ENCODE measurements around the gene FRMD4A. TPM values are rescaled to one million over a fixed set of nuclear protein-coding genes. Genes with fewer than 3 reads are reported as not detected.

The FRMD4A gene
- total RNA-seq, 4 donors from 2014 or later, result 5.6 to 34.1 (median 19.4) TPM

DNA sequence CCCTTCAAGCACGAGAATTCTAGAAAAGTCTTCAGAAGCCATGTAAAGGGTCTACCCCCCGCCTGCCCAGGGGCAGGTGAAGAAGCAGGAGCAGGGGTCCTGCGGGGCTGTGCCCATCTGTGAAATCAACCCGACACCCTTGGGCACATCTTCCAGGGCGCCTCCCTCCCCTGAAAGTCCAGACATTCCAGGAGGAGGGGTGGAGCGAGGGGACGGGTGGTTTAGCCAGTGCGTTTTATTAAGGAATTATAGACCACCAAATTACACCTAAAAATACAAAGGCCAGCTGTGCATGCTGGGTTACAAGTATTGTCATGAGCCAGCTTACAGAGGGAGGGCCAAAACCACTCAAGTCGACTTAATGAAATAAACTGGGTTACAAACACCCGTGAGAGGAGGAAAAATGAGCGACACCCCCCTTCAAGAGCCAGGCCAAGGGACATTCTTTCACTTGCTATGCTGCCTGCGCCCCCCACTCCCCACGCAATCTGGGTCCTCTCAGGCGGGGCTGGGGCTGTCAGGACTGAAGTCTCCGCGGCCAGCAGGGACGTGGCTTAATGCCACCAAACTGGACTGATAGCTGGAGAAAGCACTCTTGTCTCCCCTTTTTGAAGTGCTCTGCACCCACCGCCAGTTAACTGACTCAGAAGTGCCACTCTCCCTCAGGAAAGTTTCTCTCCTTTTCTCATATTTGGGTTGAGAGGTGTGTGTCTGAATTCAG lies 360.3 kb downstream of the FRMD4A start:
- intact Hi-C loops (cut with DNase I; ENCODE audit: low total_unique reads), result no loop called here
- no peak overlapping the region for H3K27ac ChIP-seq

GRCh38 chr10:13969792-13970140 lies 361.0 kb downstream of the FRMD4A start:
- TF ChIP-seq, protein P1, sequence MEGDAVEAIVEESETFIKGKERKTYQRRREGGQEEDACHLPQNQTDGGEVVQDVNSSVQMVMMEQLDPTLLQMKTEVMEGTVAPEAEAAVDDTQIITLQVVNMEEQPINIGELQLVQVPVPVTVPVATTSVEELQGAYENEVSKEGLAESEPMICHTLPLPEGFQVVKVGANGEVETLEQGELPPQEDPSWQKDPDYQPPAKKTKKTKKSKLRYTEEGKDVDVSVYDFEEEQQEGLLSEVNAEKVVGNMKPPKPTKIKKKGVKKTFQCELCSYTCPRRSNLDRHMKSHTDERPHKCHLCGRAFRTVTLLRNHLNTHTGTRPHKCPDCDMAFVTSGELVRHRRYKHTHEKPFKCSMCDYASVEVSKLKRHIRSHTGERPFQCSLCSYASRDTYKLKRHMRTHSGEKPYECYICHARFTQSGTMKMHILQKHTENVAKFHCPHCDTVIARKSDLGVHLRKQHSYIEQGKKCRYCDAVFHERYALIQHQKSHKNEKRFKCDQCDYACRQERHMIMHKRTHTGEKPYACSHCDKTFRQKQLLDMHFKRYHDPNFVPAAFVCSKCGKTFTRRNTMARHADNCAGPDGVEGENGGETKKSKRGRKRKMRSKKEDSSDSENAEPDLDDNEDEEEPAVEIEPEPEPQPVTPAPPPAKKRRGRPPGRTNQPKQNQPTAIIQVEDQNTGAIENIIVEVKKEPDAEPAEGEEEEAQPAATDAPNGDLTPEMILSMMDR (IDR thresholded peaks at IDR 0.05), result no peak
- no peak for TF ChIP-seq POLR2A (IDR thresholded peaks at IDR 0.05)
- H3K4me1 ChIP-seq, result no peaks in the 10 kb centered on the region
- H3K27ac ChIP-seq, result no peak overlapping the region
- no peak overlapping the region for H3K4me3 ChIP-seq
- no peaks in the 10 kb centered on the region for H3K27me3 ChIP-seq
- no peaks in the 10 kb centered on the region for H3K9me3 ChIP-seq
- DNase-seq, result no peak
- intact Hi-C loops (cut with DNase I; ENCODE audit: low total_unique reads), result no loop called here
- no peaks in the 10 kb centered on the region for H3K36me3 ChIP-seq

More for the DNA sequence above, 360.3 kb downstream of the FRMD4A start:
- Histone ChIP-seq H3K27me3 (no peaks in the 10 kb centered on the region), H3K4me3 (no peak overlapping the region), H3K36me3 (no peaks in the 10 kb centered on the region), H3K4me1 (no peaks in the 10 kb centered on the region), H3K9me3 (no peaks in the 10 kb centered on the region)
- TF ChIP-seq, protein P1 (IDR thresholded peaks at IDR 0.05), result no peak
- no peak for DNase-seq

- DNase-seq, result no peak
- Histone ChIP-seq H3K9me3 (no peaks in the 10 kb centered on the region), H3K4me3 (no peak overlapping the region), H3K36me3 (no peaks in the 10 kb centered on the region), H3K27ac (no peak overlapping the region), H3K27me3 (no peaks in the 10 kb centered on the region), H3K4me1 (no peaks in the 10 kb centered on the region)
- TF ChIP-seq, protein P1 (IDR thresholded peaks at IDR 0.05), result no peak
- TF ChIP-seq POLR2A (IDR thresholded peaks at IDR 0.05), result no peak
- intact Hi-C loops (cut with DNase I; ENCODE audit: low total_unique reads), result no loop called here
These were observed 361.5 kb downstream of the FRMD4A start for GRCh38 chr10:13969118-13969791.

GRCh38 chr10:13961853-13962252 lies 368.9 kb downstream of the FRMD4A start:
- Histone ChIP-seq H3K27me3 (no peaks in the 10 kb centered on the region), H3K9me3 (no peaks in the 10 kb centered on the region), H3K4me1 (no peaks in the 10 kb centered on the region), H3K4me3 (no peak overlapping the region), H3K27ac (no peak overlapping the region), H3K36me3 (no peaks in the 10 kb centered on the region)
- intact Hi-C loops (cut with DNase I; ENCODE audit: low total_unique reads), result no loop called here
- no peak for DNase-seq
- TF ChIP-seq, protein P1 (IDR thresholded peaks at IDR 0.05), result no peak
- TF ChIP-seq POLR2A (IDR thresholded peaks at IDR 0.05), result no peak

- H3K4me1 ChIP-seq, result no peaks in the 10 kb centered on the region
- no peak for TF ChIP-seq POLR2A (IDR thresholded peaks at IDR 0.05)
- TF ChIP-seq, protein P1 (IDR thresholded peaks at IDR 0.05), result no peak
- H3K27me3 ChIP-seq, result no peaks in the 10 kb centered on the region
- no peak overlapping the region for H3K27ac ChIP-seq
- intact Hi-C loops (cut with DNase I; ENCODE audit: low total_unique reads), result no loop called here
- H3K36me3 ChIP-seq, result no peaks in the 10 kb centered on the region
- DNase-seq, result no peak
- H3K4me3 ChIP-seq, result no peak overlapping the region
- H3K9me3 ChIP-seq, result no peaks in the 10 kb centered on the region
These were observed 369.6 kb downstream of the FRMD4A start for GRCh38 chr10:13961097-13961496.

All from uterus (tissue), 4 donors.